ENCODE measurements around the gene ROR2. TPM values are rescaled to one million over a fixed set of nuclear protein-coding genes. Genes with fewer than 3 reads are reported as not detected.
A peak's percentile ranks its signal among the peaks of the same experiment; 100 is the strongest.

Gene ROR2
- total RNA-seq, 1 experiment from 2014 or later = not detected

DNA sequence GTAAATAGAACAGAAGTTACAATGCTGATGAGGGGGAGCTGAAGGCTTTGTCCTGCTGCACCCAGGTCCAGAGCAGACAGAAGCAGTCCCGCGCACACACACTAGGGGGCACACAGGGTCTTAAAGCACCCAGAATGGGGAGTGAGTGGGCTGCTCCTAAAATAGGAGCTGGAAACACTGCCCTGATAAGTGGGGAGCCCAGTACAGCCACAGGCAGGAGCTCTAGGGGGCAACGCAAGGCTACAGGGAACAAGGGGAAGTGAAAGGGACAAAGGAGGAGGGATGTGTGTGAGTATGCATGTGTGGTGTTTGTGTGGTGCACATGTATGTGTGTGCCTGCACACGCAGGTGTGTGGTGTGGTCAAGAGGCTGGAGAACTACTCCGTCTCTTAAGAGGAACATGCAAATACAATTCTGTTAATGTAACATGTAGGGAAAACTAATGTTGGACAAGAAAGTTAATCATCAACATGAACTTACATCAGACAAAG lies 191.5 kb downstream of the ROR2 start:
- H3K4me3 ChIP-seq (ENCODE audit: low read length) = no peak overlapping the region
- no peak overlapping the region for H3K9ac ChIP-seq (ENCODE audit: low read length)
- no peak for TF ChIP-seq EZH2phosphoT487 (IDR thresholded peaks at IDR 0.05; ENCODE audit: borderline replicate concordance, low read length)
- TF ChIP-seq, protein P1, sequence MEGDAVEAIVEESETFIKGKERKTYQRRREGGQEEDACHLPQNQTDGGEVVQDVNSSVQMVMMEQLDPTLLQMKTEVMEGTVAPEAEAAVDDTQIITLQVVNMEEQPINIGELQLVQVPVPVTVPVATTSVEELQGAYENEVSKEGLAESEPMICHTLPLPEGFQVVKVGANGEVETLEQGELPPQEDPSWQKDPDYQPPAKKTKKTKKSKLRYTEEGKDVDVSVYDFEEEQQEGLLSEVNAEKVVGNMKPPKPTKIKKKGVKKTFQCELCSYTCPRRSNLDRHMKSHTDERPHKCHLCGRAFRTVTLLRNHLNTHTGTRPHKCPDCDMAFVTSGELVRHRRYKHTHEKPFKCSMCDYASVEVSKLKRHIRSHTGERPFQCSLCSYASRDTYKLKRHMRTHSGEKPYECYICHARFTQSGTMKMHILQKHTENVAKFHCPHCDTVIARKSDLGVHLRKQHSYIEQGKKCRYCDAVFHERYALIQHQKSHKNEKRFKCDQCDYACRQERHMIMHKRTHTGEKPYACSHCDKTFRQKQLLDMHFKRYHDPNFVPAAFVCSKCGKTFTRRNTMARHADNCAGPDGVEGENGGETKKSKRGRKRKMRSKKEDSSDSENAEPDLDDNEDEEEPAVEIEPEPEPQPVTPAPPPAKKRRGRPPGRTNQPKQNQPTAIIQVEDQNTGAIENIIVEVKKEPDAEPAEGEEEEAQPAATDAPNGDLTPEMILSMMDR (conservative IDR thresholded peaks at IDR 0.05; ENCODE audit: low read depth, low read length) = peak; percentile 73
- TF ChIP-seq EZH2 (IDR thresholded peaks at IDR 0.05; ENCODE audit: low read length, unreplicated experiment) = no peak
- CTCF ChIA-PET = no interaction called here
- H3F3A ChIP-seq (ENCODE audit: low read length, unreplicated experiment) = no peaks in the 10 kb centered on the region
- H3K27me3 ChIP-seq (ENCODE audit: low read length) = no peaks in the 10 kb centered on the region
- H3K9me3 ChIP-seq (ENCODE audit: low read length) = no peaks in the 10 kb centered on the region
- peak; percentile 46 for DNase-seq
- no peaks in the 10 kb centered on the region for H3K36me3 ChIP-seq (ENCODE audit: low read depth, low read length)
- no peaks in the 10 kb centered on the region for H3K79me2 ChIP-seq (ENCODE audit: low read length)
- no peaks in the 10 kb centered on the region for H3K9me2 ChIP-seq (replicated peaks; ENCODE audit: low read length)
- no peaks in the 10 kb centered on the region for H4K20me1 ChIP-seq (ENCODE audit: low read length)
- ATAC-seq = peak; percentile 42; the same call in 1 of the 2 replicates
- no peak overlapping the region for H2AFZ ChIP-seq (ENCODE audit: low read length)
- no peak overlapping the region for H3K4me2 ChIP-seq (ENCODE audit: low read length)
- H3K4me1 ChIP-seq (ENCODE audit: insufficient read depth, low read length) = no peaks in the 10 kb centered on the region
- intact Hi-C loops (cut with micrococcal nuclease) = no loop called here
- POLR2A ChIA-PET (ENCODE audit: unreplicated experiment) = no interaction called here
- no TSS peak for BruUV-seq (replicated peaks)
- H3K27ac ChIP-seq (ENCODE audit: low read length) = no peak overlapping the region

DNA sequence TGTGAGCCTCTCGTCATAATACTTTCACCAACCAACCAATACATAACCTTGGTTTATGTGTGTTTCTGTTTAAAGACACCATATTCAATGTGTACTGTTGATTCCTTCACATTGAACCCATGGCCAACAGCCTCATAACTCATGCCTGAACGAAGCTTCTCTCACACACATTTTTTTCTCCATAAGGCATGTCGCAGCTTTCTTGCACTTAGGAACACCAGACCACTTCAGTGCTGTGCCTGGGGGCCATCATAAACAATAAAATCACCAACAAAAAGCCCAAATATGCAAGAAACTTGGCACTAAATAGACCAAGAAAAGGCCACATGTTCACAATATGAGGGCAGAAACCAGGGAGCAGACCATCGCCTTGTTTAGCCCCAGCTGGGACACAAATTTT lies 192.2 kb downstream of the ROR2 start:
- ChIA-PET POLR2A (ENCODE audit: unreplicated experiment) (no interaction called here), CTCF (no interaction called here)
- no peak overlapping the region for H3K4me2 ChIP-seq (ENCODE audit: low read length)
- H3K9me2 ChIP-seq (replicated peaks; ENCODE audit: low read length) = no peaks in the 10 kb centered on the region
- H3K9me3 ChIP-seq (ENCODE audit: low read length) = no peaks in the 10 kb centered on the region
- no peaks in the 10 kb centered on the region for H3K79me2 ChIP-seq (ENCODE audit: low read length)
- DNase-seq = no peak
- H2AFZ ChIP-seq (ENCODE audit: low read length) = no peak overlapping the region
- intact Hi-C loops (cut with micrococcal nuclease) = no loop called here
- H3K27me3 ChIP-seq (ENCODE audit: low read length) = no peaks in the 10 kb centered on the region
- no peak overlapping the region for H3K27ac ChIP-seq (ENCODE audit: low read length)
- BruUV-seq (replicated peaks) = no TSS peak
- H3K9ac ChIP-seq (ENCODE audit: low read length) = no peak overlapping the region
- H3K4me3 ChIP-seq (ENCODE audit: low read length) = no peak overlapping the region
- no peaks in the 10 kb centered on the region for H3K4me1 ChIP-seq (ENCODE audit: insufficient read depth, low read length)
- H3F3A ChIP-seq (ENCODE audit: low read length, unreplicated experiment) = no peaks in the 10 kb centered on the region
- no peaks in the 10 kb centered on the region for H4K20me1 ChIP-seq (ENCODE audit: low read length)
- H3K36me3 ChIP-seq (ENCODE audit: low read depth, low read length) = no peaks in the 10 kb centered on the region
- ATAC-seq = no peak
- TF ChIP-seq, protein P1 (conservative IDR thresholded peaks at IDR 0.05; ENCODE audit: low read depth, low read length) = no peak

DNA sequence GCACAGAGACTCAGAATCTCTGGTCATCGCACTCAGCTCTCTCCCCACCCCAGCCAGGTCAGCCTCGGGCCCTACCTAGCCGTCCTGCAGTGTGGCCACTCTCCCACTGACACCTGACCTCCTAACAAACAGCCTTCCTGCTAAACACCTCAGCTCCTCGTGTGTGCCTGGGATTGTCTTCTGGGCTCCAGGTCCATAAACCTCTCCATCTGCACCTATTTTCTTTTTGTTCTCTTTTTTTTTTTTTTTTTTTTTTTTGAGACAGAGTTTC lies 193.6 kb downstream of the ROR2 start:
- ChIA-PET POLR2A (ENCODE audit: unreplicated experiment) (no interaction called here), CTCF (no interaction called here)
- H3K4me2 ChIP-seq (ENCODE audit: low read length) = no peak overlapping the region
- H3F3A ChIP-seq (ENCODE audit: low read length, unreplicated experiment) = no peaks in the 10 kb centered on the region
- ATAC-seq (no peak), DNase-seq (no peak)
- intact Hi-C loops (cut with micrococcal nuclease) = no loop called here
- no peaks in the 10 kb centered on the region for H3K9me3 ChIP-seq (ENCODE audit: low read length)
- no peaks in the 10 kb centered on the region for H3K36me3 ChIP-seq (ENCODE audit: low read depth, low read length)
- H3K27me3 ChIP-seq (ENCODE audit: low read length) = no peaks in the 10 kb centered on the region
- no peak for TF ChIP-seq EZH2phosphoT487 (IDR thresholded peaks at IDR 0.05; ENCODE audit: borderline replicate concordance, low read length)
- no peak for TF ChIP-seq EZH2 (IDR thresholded peaks at IDR 0.05; ENCODE audit: low read length, unreplicated experiment)
- TF ChIP-seq, protein P1 (conservative IDR thresholded peaks at IDR 0.05; ENCODE audit: low read depth, low read length) = no peak
- no peak overlapping the region for H2AFZ ChIP-seq (ENCODE audit: low read length)
- no peaks in the 10 kb centered on the region for H3K4me1 ChIP-seq (ENCODE audit: insufficient read depth, low read length)
- no TSS peak for BruUV-seq (replicated peaks)
- no peaks in the 10 kb centered on the region for H3K79me2 ChIP-seq (ENCODE audit: low read length)
- H3K27ac ChIP-seq (ENCODE audit: low read length) = no peak overlapping the region
- H4K20me1 ChIP-seq (ENCODE audit: low read length) = no peaks in the 10 kb centered on the region
- H3K9me2 ChIP-seq (replicated peaks; ENCODE audit: low read length) = no peaks in the 10 kb centered on the region
- H3K4me3 ChIP-seq (ENCODE audit: low read length) = no peak overlapping the region
- H3K9ac ChIP-seq (ENCODE audit: low read length) = no peak overlapping the region

Measured in PC-3 (cell line).